Measurements from ENCODE around the gene QRICH2. TPM values are rescaled to one million over a fixed set of nuclear protein-coding genes. Genes with fewer than 3 reads are reported as not detected.

Gene QRICH2
- total and polyA plus RNA-seq, 9 of the 15 experiments (the other 6 are each of a cell fraction or from before 2014, with no cell fraction given) = 0.03 to 1.6 (median 0.81) TPM

DNA sequence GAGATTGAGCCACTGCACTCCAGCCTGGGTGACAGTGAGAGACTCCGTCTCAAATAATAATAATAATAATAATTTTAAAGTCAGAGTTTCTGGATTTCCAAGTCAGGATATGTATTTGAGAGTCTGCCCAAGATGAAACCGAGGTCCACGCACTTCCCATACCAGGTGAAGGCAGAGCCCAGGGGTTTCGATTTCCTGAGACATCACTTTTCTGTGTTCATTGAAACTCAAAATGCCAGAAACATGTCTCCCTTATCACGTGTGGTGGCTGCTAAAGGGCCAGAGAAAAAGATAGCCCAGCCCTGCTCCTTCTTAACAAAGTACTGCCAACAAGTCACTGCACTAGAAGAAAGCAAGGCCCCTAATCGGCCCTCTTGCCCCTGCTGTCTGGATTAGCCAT lies 57.9 kb downstream of the QRICH2 start (continued):
- no peak for TF ChIP-seq BRD4 (IDR thresholded peaks at IDR 0.05)
- TF ChIP-seq, protein P1, sequence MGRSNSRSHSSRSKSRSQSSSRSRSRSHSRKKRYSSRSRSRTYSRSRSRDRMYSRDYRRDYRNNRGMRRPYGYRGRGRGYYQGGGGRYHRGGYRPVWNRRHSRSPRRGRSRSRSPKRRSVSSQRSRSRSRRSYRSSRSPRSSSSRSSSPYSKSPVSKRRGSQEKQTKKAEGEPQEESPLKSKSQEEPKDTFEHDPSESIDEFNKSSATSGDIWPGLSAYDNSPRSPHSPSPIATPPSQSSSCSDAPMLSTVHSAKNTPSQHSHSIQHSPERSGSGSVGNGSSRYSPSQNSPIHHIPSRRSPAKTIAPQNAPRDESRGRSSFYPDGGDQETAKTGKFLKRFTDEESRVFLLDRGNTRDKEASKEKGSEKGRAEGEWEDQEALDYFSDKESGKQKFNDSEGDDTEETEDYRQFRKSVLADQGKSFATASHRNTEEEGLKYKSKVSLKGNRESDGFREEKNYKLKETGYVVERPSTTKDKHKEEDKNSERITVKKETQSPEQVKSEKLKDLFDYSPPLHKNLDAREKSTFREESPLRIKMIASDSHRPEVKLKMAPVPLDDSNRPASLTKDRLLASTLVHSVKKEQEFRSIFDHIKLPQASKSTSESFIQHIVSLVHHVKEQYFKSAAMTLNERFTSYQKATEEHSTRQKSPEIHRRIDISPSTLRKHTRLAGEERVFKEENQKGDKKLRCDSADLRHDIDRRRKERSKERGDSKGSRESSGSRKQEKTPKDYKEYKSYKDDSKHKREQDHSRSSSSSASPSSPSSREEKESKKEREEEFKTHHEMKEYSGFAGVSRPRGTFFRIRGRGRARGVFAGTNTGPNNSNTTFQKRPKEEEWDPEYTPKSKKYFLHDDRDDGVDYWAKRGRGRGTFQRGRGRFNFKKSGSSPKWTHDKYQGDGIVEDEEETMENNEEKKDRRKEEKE (IDR thresholded peaks at IDR 0.05; ENCODE audit: borderline replicate concordance in 1 of 2, control insufficient read depth in 1 of 2, low read depth in 2 of 2, low read length in 1 of 2) = no peak
- TF ChIP-seq NFXL1 (CRISPR knock-in tag; IDR thresholded peaks at IDR 0.05) = no peak
- TF ChIP-seq TFAM (CRISPR knock-in tag; conservative IDR thresholded peaks at IDR 0.05) = no peak
- no peak for TF ChIP-seq NFE2L1 (tag; IDR thresholded peaks at IDR 0.05; ENCODE audit: borderline replicate concordance, low read depth)
- no peak for TF ChIP-seq ELK1 (CRISPR knock-in tag; IDR thresholded peaks at IDR 0.05)
- no peak for TF ChIP-seq ZNF609 (CRISPR knock-in tag; IDR thresholded peaks at IDR 0.05; ENCODE audit: borderline replicate concordance)
- no peak for TF ChIP-seq ZNF41 (CRISPR knock-in tag; conservative IDR thresholded peaks at IDR 0.05)

Measured in K562 (cell line).